GM21619 (cell line): ENCODE data around the gene ENTPD5.
A peak's percentile ranks its signal among the peaks of the same experiment; 100 is the strongest.

Experiments used
- ATAC-seq: cut with Tn5 transposase; IDR thresholded peaks from one replicate; pipeline ENCODE4 v1.9.1; 2021; ENCODE audit not compliant: unreplicated experiment

ENTPD5 gene

GRCh38 chr14:74018586-74019407 lies at the start of gene ENTPD5, which contains the start of gene BBOF1:
ENTPD5 (minus strand) TSS chr14:74019288; CDS start chr14:73988102, 31,186 bp downstream.
BBOF1 (plus strand) TSS chr14:74019349; CDS start chr14:74019479, 130 bp downstream.
- ATAC-seq: peak; percentile 73

- ATAC-seq: no peak
These were observed 46.9 kb upstream of the ENTPD5 start for GRCh38 chr14:74065746-74066575.

- no peak for ATAC-seq
These were observed 45.8 kb upstream of the ENTPD5 start for GRCh38 chr14:74064883-74065282.

GRCh38 chr14:74064426-74064825 lies 45.3 kb upstream of the ENTPD5 start:
- no peak for ATAC-seq

- no peak for ATAC-seq
These were observed 43.7 kb upstream of the ENTPD5 start for GRCh38 chr14:74062809-74063150.

GRCh38 chr14:74049876-74050495 lies 30.9 kb upstream of the ENTPD5 start:
- no peak for ATAC-seq

GRCh38 chr14:74048281-74048680 lies 29.2 kb upstream of the ENTPD5 start:
- ATAC-seq: no peak

GRCh38 chr14:74045522-74045921 lies 26.4 kb upstream of the ENTPD5 start:
- ATAC-seq: no peak

GRCh38 chr14:74042296-74042695 lies 23.2 kb upstream of the ENTPD5 start:
- no peak for ATAC-seq

- ATAC-seq: no peak
These were observed 19.2 kb upstream of the ENTPD5 start for GRCh38 chr14:74038020-74038859.

- ATAC-seq: no peak
These were observed 16.5 kb upstream of the ENTPD5 start for GRCh38 chr14:74035556-74035955.

GRCh38 chr14:74034572-74034971 lies 15.5 kb upstream of the ENTPD5 start:
- ATAC-seq: no peak

GRCh38 chr14:74029136-74029535 lies 10.0 kb upstream of the ENTPD5 start:
- ATAC-seq: no peak

GRCh38 chr14:74022346-74022745 lies 3.3 kb upstream of the ENTPD5 start:
- ATAC-seq: no peak

GRCh38 chr14:74019408-74020137 lies 485 bp upstream of the ENTPD5 start:
- ATAC-seq: no peak

- ATAC-seq: peak; percentile 15
These were observed 908 bp downstream of the ENTPD5 start for GRCh38 chr14:74018174-74018585.

GRCh38 chr14:74015963-74016362 lies 3.1 kb downstream of the ENTPD5 start:
- ATAC-seq: no peak

GRCh38 chr14:74015176-74015575 lies 3.9 kb downstream of the ENTPD5 start:
- ATAC-seq: no peak

GRCh38 chr14:74014299-74014698 lies 4.8 kb downstream of the ENTPD5 start:
- no peak for ATAC-seq
